HUDEP-2 (cell line): ENCODE data around the gene GNB5.
"Not testable (repeated sequence)": the region's sequence is repeated elsewhere in the genome, so short reads cannot be mapped to it uniquely, and the experiment has no call there.

Experiments
- DNase-seq, 76 experiments: peaks; one replicate each; lab custom pipeline; 2025; ENCODE audit not compliant: unreplicated experiment in 76 of 76; lab: John Stamatoyannopoulos, UW

The GNB5 gene

DNA sequence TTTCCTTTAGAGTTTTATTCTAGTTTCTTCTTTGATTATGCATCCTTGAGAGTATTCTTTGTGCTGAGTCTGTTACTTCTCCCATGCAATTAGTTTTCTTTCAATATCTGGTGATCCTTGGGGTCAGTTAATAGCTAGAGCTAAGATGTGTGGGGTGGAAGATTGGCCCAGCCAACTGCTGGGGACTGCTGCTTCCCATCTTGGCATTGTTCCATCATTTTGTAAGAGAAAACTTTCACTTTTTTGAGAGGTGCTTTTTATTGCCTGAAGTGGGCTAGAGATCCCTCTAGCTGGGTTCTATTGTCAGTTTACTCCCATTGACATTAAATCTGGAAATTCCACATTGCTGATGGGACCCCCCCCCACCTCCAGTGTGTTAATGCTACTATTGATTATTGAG, 94.0 kb downstream of the GNB5 start:
- no peak for DNase-seq

- not testable (repeated sequence) for DNase-seq
Observed at GRCh38 chr15:52096536-52096935, 94.7 kb downstream of the GNB5 start.

- DNase-seq, result no peak
Observed at GRCh38 chr15:52095597-52096262, 95.5 kb downstream of the GNB5 start.

DNA sequence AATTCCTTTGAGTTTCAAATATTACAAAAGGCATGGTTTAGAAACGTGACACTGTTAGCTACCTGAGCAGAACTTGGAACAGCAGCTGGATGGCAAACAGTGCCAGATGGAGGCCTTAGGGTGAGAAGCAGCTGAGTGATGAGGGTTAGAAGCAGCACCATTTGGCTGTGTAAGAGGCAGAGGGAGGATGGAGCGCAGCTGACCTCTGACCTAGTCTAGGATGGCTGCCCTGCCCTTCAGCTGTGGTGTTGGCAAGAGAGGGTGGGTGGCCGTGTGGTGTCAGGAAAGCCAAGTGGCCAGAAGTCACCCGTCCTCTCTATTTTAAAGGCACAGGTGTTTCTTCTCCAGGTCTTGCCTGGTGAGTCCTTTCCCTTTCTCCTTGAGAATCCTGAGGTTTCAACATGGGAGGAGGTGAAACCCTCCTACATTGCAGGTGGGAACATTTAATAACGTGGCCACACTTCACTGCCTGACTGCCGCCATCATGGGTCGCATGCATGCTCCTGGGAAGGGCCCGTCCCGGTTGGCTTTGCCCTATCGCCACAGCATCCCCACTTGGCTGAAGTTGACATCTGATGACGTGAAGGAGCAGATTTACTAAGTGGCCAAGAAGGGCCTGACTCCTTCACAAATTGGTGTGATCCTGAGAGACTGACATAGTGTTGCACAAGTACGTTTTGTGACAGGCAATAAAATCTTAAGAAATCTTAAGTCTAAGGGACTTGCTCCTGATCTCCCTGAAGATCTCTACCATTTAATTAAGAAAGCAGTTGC, 96.2 kb downstream of the GNB5 start:
- no peak for DNase-seq

DNA sequence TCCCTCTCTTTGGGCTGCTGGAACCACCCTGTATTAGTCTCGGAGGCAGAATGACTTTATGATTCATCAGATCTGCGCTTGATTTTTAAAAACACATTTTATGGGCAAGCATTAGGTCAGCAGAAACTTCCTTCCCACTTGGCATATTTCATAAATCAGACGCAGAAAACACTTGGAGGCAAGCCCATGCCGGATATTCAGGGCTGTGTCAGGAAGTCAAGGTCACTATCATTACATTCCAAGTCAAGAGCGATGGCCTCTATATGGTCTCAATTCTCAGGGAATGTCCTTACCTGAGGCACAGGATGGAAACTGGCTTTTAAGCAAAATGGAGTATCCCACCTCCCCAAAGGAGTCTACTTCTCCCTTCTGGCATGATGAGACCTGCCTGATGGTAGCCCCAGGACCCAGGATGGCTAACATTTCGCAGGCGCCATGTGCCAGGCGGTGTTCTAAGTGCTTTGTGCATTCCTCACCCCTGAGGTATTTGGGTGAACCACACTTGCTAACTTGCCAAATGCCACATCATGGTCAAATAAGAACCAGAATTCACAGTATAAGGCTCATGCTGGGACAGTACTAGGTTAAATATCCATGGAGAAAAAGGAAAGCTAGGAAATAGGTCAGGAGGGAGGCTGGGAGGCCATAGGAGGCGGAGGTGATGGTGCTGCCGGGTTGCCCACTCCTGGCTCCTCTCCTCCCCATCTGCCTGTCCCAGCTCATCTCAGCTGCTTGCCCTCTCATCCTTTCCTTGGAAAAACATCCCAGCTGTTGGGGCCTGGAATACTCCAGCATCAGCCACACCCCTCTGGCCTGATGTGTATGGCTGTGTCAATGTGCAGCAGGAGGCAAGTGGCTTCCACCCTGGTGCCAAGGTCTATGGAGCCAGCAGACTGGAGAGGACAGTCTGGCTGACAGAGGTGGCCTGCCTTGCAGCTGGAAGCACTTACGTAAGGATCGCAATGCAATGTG, 97.4 kb downstream of the GNB5 start:
- no peak for DNase-seq

DNA sequence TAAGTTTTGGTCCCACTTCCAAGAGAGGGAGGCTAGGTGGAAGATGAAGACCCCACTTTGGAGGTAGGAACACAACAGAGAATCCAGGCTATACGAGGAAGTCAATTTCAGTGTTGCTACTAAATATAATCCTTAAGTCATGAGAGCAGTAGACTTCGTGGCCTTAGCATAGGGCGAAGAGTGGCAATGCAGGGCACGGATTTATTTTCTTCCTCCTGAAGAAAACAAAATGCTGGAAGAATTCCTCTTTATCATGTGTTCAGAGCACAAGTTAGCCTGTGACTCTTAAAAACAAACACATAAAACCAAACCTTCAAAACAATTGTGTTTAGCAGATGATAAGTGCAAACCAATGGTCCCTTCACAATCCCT, 98.0 kb downstream of the GNB5 start:
- no peak for DNase-seq

DNA sequence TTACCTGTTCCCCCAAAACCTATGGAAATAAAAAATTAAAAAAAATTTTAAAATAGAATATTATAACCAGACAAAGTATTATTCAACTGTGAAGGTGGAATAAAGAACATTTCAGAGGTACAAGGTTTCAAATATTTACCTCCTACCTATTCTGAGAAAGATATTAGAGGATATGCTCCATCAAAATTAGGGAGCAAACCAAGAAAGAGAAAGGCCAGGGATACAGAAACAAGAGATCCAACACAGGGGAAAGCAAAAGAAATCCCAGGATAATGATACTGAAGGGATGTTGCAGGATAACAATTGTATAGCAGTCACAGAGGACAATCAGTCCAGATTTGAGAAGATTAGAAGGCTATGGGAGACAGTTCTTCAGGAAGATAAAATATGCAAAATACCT, 101.0 kb downstream of the GNB5 start:
- DNase-seq, result no peak

DNA sequence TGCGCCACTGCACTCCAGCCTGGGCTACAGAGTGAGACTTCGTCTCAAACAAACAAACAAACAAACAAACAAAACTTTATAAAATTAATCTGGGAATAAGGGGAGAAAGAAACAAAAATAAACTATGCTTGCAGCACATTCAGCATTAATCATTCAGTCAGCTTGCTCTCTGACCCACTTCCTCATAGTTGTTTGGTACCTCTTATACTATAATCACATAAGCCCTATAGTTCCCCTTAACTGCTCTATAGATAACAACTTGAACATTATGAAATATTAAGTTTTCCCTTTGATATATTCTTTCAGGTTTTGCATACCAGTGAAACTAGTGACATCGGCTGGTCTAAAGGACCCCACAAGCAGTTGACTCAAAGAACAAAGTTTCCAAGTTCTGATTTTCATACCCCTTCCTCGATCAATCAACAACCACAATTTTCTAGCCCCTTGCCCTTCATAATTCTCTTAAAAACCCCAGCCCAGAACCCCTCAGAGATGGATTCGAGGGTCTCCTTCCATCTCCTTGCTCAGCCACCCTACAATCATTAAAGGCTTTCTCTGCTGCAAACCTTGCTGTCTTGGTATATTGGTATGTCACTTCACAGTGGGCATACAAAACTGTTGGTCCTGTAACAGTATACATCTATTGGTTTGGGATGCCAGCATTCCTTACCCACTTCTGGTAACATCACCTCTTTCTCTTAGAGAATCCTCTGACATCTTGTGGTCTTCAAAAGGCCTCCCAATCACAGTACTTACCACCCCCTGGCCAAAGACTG, 105.0 kb downstream of the GNB5 start:
- no peak for DNase-seq

DNA sequence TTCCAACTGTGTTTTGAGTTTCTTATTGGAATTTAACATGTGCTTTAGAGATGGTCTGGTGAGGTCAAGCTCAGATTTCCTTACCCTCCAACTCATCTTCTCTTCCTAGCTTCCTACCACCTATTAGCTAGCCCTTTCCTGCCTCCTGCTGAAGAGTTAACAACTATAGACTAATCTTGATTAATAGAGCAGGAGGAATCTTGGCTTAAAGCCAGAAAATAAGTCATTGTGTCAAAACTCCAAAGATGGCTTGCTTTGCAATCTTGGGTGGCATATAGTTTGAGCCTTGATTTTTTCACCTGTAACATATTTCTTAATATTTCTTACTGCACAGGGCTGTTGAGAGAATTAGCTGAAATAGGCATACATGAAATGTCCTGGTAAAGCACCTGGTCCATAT, 105.9 kb downstream of the GNB5 start:
- no peak for DNase-seq

- no peak for DNase-seq
Observed at GRCh38 chr15:52083603-52084002, 107.6 kb downstream of the GNB5 start.

GRCh38 chr15:52083037-52083359, 108.2 kb downstream of the GNB5 start:
- DNase-seq, result not testable (repeated sequence)

DNA sequence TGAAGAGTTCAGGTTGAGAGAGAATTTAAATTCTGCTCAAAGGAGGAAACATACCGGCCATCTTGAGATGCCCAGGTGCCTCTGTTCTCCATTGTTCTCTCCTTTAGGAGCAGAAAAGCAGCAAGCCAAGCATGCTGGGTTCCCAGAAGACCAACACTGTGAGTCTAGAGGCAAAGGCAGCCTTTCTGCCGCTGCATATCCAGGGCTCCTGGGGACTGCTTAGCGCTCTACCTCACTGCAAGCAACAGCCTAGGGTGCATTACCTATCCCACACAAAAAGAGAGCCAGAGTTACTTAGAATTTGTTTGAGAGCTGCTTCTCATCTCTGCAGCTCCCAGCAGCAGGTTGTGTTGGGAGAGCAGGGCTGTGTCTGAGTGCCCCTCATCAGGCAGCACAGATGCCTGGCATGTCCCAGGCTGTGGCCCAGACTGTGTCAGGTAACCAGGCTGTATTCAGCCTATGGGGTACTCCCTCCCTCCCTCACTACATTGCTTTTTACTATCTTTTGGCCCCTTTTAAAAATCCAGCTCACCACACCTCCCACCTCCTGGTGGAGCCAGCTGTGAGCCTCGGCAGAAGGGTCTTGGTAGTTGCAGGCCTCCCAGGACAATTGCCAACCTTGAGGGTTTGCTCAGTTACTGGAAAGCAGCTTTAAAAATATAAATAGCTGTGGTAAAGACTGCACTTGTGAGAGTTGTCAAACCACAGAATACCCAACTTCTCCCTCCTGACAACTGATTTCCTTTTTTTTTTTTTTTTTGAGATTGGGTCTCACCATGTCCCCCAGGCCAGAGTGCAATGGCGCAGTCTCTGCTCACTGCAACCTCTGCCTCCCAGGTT, 108.8 kb downstream of the GNB5 start:
- no peak for DNase-seq

- no peak for DNase-seq
Observed at GRCh38 chr15:52080706-52081392, 110.3 kb downstream of the GNB5 start.

DNA sequence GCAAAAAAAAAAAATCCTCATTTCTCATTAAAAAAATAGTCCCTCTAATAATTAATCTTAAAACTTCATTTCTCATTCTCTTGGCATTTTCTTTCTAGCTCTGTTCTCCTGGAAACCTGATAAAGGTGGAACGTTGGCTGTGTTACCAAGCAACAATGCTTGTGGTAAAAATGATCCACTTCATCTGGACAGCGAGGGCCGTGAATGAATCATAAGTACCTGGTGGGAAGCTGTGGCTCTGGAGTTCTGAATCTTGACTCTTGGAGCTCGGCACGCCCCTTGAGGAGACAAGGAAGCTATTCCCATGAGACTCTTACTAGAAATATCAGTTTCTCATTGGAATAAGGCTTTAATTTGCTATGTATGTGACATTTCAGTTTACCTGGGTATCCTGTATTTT, 111.2 kb downstream of the GNB5 start:
- no peak for DNase-seq

DNA sequence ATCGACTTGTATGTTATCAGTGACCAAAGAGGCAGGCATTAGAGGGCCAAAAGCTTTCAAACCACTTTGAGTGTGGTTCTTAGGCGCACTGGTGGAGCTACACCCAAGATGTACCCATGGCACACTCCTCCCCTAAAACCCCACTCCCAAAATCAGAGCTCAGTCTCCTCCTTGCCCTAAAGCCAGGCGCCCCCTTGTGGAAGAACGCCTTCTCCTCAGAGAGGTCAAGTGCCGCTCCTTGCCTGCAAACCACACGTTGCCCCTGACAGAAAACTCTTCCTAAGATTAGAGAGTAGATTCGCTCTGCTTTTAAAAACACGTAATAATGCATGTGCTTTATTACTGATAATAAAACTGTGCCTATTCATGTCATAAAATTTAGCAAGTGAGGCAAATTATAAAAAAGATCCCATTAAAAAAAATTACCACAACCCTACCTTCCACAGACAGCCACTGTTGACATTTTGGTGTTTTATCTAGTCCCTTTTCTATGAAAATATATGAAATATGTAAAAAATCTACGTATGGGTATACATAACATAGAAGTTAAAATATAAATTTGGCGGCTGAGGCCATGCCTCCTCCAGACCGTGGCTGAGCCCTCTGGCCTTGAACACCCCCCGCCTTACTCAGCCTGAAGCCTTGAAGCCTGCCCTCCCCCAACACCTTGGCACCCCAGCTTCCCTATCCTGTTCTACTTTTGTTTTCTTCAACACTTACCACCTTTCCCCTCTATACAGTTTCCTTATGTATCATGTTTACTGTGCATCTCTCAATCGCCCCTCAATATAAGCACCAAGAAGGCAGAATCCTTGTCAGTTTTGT, 112.1 kb downstream of the GNB5 start:
- peak in 66 of 76 experiments; percentile 5 to 78 (median 54) for DNase-seq

DNA sequence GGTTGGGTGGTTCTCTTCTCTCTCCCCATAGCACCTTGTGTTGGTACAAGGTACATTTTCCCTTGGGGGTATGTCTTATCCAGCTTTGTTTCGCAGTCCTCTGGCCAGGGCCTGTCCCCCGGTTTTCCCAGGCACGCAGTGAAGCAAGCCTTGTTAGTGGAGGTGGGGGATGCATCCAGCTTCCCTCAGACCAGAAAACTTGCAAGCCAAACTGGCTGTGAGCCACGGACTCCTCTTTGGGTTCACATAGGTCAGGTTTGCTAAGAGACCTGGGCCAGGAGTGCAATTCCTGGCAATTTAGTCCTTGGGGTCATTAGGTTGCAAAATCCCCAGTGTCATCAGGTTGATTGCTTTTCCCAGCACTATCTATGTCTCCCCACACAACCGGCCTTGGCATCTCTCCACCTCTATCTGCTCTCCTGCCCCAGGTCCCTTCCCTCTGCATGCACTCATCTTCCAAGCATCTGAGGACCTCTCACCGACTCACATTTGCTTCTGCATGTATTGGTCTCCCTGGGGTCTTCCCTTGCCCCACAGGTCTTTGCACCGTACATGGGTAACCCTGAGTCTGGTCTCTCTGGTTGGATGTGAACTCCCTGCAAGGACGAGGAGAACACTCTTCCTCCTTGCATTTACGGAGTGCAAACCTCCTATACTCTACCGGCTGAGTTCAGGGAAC, 112.9 kb downstream of the GNB5 start:
- DNase-seq, result no peak

- no peak for DNase-seq
Observed at GRCh38 chr15:52076889-52077781, 114.1 kb downstream of the GNB5 start.
